Kidney epithelial cell (primary cell): Measurements from ENCODE around the gene ZNF827. TPM values are rescaled to one million over a fixed set of nuclear protein-coding genes. Genes with fewer than 3 reads are reported as not detected.

ENCODE experiments used
- DNase-seq: peaks from one replicate; pipeline ENCODE4 v3.0.0-alpha.2; 2010; ENCODE audit warnings: low read depth
- H3K27me3 ChIP-seq: 2 replicates; pipeline ENCODE4 v1.6.0; 2011; ENCODE audit warnings: low read length; ENCODE audit not compliant: control insufficient read depth, insufficient read depth
- H3K36me3 ChIP-seq: 2 replicates; pipeline ENCODE4 v1.5.1; 2011; ENCODE audit warnings: low read length; ENCODE audit not compliant: control insufficient read depth, insufficient read depth
- H3K4me3 ChIP-seq: 2 replicates; pipeline ENCODE4 v1.5.1; 2011; ENCODE audit warnings: low read depth, mild to moderate bottlenecking, control low read depth, low read length
- total RNA-seq: library from RNA; depleted of rRNA; stranded (reverse); fragments of >200 nt; gene quantifications from 2 replicates; pipeline ENCODE4 v1.2.3, GENCODE V29; 2015
- TF ChIP-seq, protein P1 (sequence below): IDR thresholded peaks from 2 replicates; pipeline ENCODE4 v1.5.1; 2011; ENCODE audit warnings: mild to moderate bottlenecking, moderate library complexity, low read length, control low read depth, inconsistent platforms; ENCODE audit not compliant: insufficient read depth, poor library complexity, severe bottlenecking

ZNF827 gene
- total RNA-seq, 1 donor from 2014 or later, result 14.0 TPM

DNA sequence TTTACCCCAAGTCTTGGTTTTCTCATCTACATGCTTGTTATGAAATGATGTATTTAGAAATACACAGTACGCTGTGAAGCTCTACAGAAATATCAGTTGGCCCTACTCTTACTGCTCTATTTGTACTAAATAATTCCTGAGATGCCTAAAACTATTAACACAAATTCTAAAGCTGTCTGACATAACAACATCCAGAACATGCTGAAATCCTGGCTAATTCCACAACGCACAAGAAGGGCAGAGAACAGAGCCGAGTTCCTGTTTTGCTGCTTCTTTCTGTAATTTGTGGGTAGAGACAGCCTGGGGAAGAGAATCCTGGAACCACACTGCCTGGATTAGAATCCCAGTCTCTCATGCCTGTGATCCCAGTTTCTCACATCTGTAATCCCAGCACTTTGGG is 59.0 kb downstream of the ZNF827 start:
- Histone ChIP-seq H3K27me3 (no peaks in the 10 kb centered on the region), H3K36me3 (no peaks in the 10 kb centered on the region), H3K4me3 (no peak overlapping the region)
- DNase-seq, result no peak
- TF ChIP-seq, protein P1, sequence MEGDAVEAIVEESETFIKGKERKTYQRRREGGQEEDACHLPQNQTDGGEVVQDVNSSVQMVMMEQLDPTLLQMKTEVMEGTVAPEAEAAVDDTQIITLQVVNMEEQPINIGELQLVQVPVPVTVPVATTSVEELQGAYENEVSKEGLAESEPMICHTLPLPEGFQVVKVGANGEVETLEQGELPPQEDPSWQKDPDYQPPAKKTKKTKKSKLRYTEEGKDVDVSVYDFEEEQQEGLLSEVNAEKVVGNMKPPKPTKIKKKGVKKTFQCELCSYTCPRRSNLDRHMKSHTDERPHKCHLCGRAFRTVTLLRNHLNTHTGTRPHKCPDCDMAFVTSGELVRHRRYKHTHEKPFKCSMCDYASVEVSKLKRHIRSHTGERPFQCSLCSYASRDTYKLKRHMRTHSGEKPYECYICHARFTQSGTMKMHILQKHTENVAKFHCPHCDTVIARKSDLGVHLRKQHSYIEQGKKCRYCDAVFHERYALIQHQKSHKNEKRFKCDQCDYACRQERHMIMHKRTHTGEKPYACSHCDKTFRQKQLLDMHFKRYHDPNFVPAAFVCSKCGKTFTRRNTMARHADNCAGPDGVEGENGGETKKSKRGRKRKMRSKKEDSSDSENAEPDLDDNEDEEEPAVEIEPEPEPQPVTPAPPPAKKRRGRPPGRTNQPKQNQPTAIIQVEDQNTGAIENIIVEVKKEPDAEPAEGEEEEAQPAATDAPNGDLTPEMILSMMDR, result no peak

DNA sequence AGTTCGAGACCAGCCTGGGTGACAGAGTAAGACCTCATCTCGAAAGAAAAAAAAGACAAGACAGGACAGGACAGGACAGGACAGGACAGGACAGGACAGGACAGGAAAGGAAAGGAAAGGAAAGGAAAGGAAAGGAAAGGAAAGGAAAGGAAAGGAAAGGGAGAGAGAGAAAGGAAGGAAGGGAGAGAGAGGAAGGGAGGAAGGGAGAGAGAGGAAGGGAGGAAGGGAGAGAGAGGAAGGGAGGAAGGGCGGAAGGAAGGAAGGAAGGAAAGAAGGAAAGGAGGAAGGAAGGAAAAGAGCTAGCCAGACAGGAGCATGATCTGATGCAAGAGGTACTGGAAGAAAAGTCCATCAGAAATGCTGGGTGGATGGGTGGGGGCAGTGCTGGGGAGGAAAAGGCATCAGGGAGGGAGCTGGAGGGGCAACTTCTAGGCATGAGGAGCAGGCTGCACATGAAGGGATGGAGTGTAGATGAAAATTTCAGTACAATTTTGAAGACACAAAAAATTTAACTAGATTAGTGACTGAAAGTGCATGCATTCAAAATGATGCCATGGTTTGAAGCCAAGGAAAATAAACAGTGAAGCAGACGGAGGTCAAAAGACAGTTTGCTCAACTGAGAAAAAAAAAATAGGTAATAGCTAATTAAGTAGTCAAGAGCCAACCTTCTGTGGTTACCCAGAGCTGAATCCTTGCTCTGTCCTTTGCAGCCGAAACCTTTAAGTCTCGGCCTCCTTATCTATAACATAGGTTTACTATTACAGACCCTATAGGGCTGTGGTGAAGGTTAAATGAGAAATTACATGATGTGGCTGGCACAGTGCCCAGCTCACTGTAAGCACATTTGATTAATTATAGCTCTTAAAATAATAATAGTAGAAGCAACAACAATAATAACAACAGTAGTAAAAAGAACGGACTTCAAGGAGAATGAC is 59.9 kb downstream of the ZNF827 start:
- H3K4me3 ChIP-seq, result no peak overlapping the region
- TF ChIP-seq, protein P1, result no peak
- DNase-seq, result no peak
- H3K27me3 ChIP-seq, result no peaks in the 10 kb centered on the region
- no peaks in the 10 kb centered on the region for H3K36me3 ChIP-seq

GRCh38 chr4:145876531-145877180 is 62.0 kb downstream of the ZNF827 start:
- no peak overlapping the region for H3K4me3 ChIP-seq
- DNase-seq, result no peak
- H3K36me3 ChIP-seq, result no peaks in the 10 kb centered on the region
- H3K27me3 ChIP-seq, result no peaks in the 10 kb centered on the region
- TF ChIP-seq, protein P1, result no peak

DNA sequence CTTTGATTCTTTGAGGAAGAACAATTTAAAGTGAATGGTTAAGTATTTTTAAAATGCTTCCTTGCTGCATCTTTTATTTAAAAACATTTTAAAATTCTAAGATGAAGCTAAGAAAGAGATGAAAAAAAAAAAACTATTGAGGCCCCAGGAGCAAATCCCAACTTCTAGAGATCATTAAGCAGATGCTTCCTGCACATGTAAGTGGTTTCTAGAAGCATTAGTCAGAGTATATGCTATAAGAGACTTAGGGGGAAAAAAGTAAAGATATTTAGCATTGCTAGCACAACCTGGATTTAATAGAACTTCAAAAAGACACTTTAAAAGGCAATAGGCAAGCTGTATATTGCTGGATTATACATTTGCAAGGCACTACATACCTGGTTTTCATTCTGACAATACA is 64.7 kb downstream of the ZNF827 start:
- H3K36me3 ChIP-seq, result no peaks in the 10 kb centered on the region
- DNase-seq, result no peak
- TF ChIP-seq, protein P1, result no peak
- no peaks in the 10 kb centered on the region for H3K27me3 ChIP-seq
- no peak overlapping the region for H3K4me3 ChIP-seq

GRCh38 chr4:145871209-145871608 is 67.4 kb downstream of the ZNF827 start:
- TF ChIP-seq, protein P1, result no peak
- no peak for DNase-seq
- H3K4me3 ChIP-seq, result no peak overlapping the region
- H3K27me3 ChIP-seq, result no peaks in the 10 kb centered on the region
- H3K36me3 ChIP-seq, result no peaks in the 10 kb centered on the region
